ENCODE results near the gene DLL1. TPM values are rescaled to one million over a fixed set of nuclear protein-coding genes. Genes with fewer than 3 reads are reported as not detected.

DLL1 gene
- polyA plus RNA-seq, 3 donors: 0.17 TPM; not detected in 2

GRCh38 chr6:170269151-170269845 lies 21.6 kb downstream of the DLL1 start:
- H3K36me3 ChIP-seq (replicated peaks in 1 of 2; ENCODE audit: control insufficient read depth in 1 of 2, insufficient read depth in 2 of 2, low read length in 2 of 2): no peaks in the 10 kb centered on the region
- TF ChIP-seq CTCF (IDR thresholded peaks at IDR 0.05): no peak
- no peaks in the 10 kb centered on the region for H3K79me2 ChIP-seq (ENCODE audit: insufficient read depth, low read length)
- Mint-ChIP-seq H3K27me3 (ENCODE audit: low read depth in 3 of 3) (peaks cover 0 to 17% (median 4%) of the 10 kb centered on the region in 3 donors), H3K4me3 (no peak overlapping the region), H3K36me3 (peaks cover 0 to 7% of the 10 kb centered on the region in 2 donors), H3K27ac (no peak overlapping the region), H3K4me1 (peaks cover 40% of the 10 kb centered on the region), H3K9me3 (no peaks in the 10 kb centered on the region)
- H3K4me3 ChIP-seq (replicated peaks in 1 of 3; ENCODE audit: low read depth in 2 of 3, low read length in 3 of 3): no peak overlapping the region
- no peaks in the 10 kb centered on the region for H4K20me1 ChIP-seq (ENCODE audit: insufficient read depth, low read length)
- H3K27me3 ChIP-seq (ENCODE audit: control insufficient read depth in 2 of 2, insufficient read depth in 2 of 2, low read length in 2 of 2): no peaks in the 10 kb centered on the region
- no peak for DNase-seq
- H3K9me3 ChIP-seq (replicated peaks in 1 of 2; ENCODE audit: control insufficient read depth in 1 of 2, insufficient read depth in 1 of 2, low read length in 2 of 2): no peaks in the 10 kb centered on the region
- intact Hi-C loops (cut with micrococcal nuclease): no loop called here
- peaks cover 29 to 35% of the 10 kb centered on the region in 2 donors for H3K4me1 ChIP-seq (ENCODE audit: control insufficient read depth in 1 of 2, insufficient read depth in 2 of 2, low read length in 2 of 2)
- H3K9ac ChIP-seq (ENCODE audit: insufficient read depth, low read length, poor library complexity, severe bottlenecking): no peak overlapping the region
- no peak overlapping the region for H3K27ac ChIP-seq (ENCODE audit: low read depth in 1 of 2, low read length in 2 of 2)
- H3K4me2 ChIP-seq (replicated peaks; ENCODE audit: extremely low read depth, low read length, poor library complexity, severe bottlenecking): no peak overlapping the region
- 90% methylated on average over 17 of the region's 22 CpGs for WGBS (ENCODE audit: insufficient coverage)
- no peak overlapping the region for H2AFZ ChIP-seq (ENCODE audit: insufficient read depth, low read depth, low read length, poor library complexity, severe bottlenecking)

- no peak overlapping the region for H3K27ac ChIP-seq (ENCODE audit: low read depth in 1 of 2, low read length in 2 of 2)
- no peak overlapping the region for H3K4me3 ChIP-seq (replicated peaks in 1 of 3; ENCODE audit: low read depth in 2 of 3, low read length in 3 of 3)
- H3K9me3 Mint-ChIP-seq: no peaks in the 10 kb centered on the region
- peaks cover 2 to 9% (median 7%) of the 10 kb centered on the region in 3 donors for H3K27me3 Mint-ChIP-seq (ENCODE audit: low read depth in 3 of 3)
- no peaks in the 10 kb centered on the region for H3K36me3 Mint-ChIP-seq
- peaks cover 29 to 35% of the 10 kb centered on the region in 2 donors for H3K4me1 ChIP-seq (ENCODE audit: control insufficient read depth in 1 of 2, insufficient read depth in 2 of 2, low read length in 2 of 2)
- DNase-seq: no peak
- TF ChIP-seq CTCF (IDR thresholded peaks at IDR 0.05): no peak
- no peaks in the 10 kb centered on the region for H3K79me2 ChIP-seq (ENCODE audit: insufficient read depth, low read length)
- no peaks in the 10 kb centered on the region for H3K27me3 ChIP-seq (ENCODE audit: control insufficient read depth in 2 of 2, insufficient read depth in 2 of 2, low read length in 2 of 2)
- H3K9ac ChIP-seq (ENCODE audit: insufficient read depth, low read length, poor library complexity, severe bottlenecking): no peak overlapping the region
- H3K4me2 ChIP-seq (replicated peaks; ENCODE audit: extremely low read depth, low read length, poor library complexity, severe bottlenecking): no peak overlapping the region
- no peak overlapping the region for H3K4me3 Mint-ChIP-seq
- intact Hi-C loops (cut with micrococcal nuclease): no loop called here
- H3K4me1 Mint-ChIP-seq: peaks cover 33% of the 10 kb centered on the region
- H3K27ac Mint-ChIP-seq: no peak overlapping the region
- H2AFZ ChIP-seq (ENCODE audit: insufficient read depth, low read depth, low read length, poor library complexity, severe bottlenecking): no peak overlapping the region
- no peaks in the 10 kb centered on the region for H3K36me3 ChIP-seq (replicated peaks in 1 of 2; ENCODE audit: control insufficient read depth in 1 of 2, insufficient read depth in 2 of 2, low read length in 2 of 2)
- WGBS (ENCODE audit: insufficient coverage): 95% methylated on average over 16 of the region's 22 CpGs
- H3K9me3 ChIP-seq (replicated peaks in 1 of 2; ENCODE audit: control insufficient read depth in 1 of 2, insufficient read depth in 1 of 2, low read length in 2 of 2): no peaks in the 10 kb centered on the region
- no peaks in the 10 kb centered on the region for H4K20me1 ChIP-seq (ENCODE audit: insufficient read depth, low read length)
Observed at GRCh38 chr6:170268216-170269129, 22.4 kb downstream of the DLL1 start.
